Tibial nerve (tissue), 4 donors: ENCODE results near the gene AGFG2. TPM values are rescaled to one million over a fixed set of nuclear protein-coding genes. Genes with fewer than 3 reads are reported as not detected.

Experiments
- DNase-seq, 2 donors: peaks; one replicate each; pipeline ENCODE4 v3.0.0-alpha.2; 2019; ENCODE audit warnings: low spot score in 2 of 2
- H3K27ac ChIP-seq, 4 donors: fragments of 200-600 bp; sonication (generic) in 3 of 4; one replicate each; pipeline ENCODE4 v1.5.1; 2017 to 2019; ENCODE audit warnings: mild to moderate bottlenecking in 1 of 4
- H3K27me3 ChIP-seq, 2 donors: fragments of 200-600 bp; sonication (generic) in 1 of 2; one replicate each; pipeline versions ENCODE4 v1.5.1 to v1.6.0; 2017 to 2019
- H3K36me3 ChIP-seq, 3 donors: fragments of 200-600 bp; sonication (generic); one replicate each; pipeline ENCODE4 v1.5.1; 2018 to 2019
- H3K4me1 ChIP-seq, 4 donors: fragments of 200-600 bp; sonication (generic) in 3 of 4; one replicate each; pipeline ENCODE4 v1.5.1; 2017 to 2019
- H3K4me3 ChIP-seq, 4 donors: fragments of 200-600 bp; sonication (generic) in 3 of 4; one replicate each; pipeline ENCODE4 v1.5.1; 2017 to 2019; ENCODE audit warnings: mild to moderate bottlenecking in 1 of 4, moderate library complexity in 1 of 4
- H3K9me3 ChIP-seq, 4 donors: fragments of 200-600 bp; sonication (generic) in 3 of 4; one replicate each; pipeline ENCODE4 v1.5.1; 2017 to 2019
- CTCF ChIP-seq, 5 experiments: fragments of 200-600 bp in 3 of 5; fragments of 450-650 bp in 2 of 5; sonication (generic) in 3 of 5; IDR thresholded peaks; one replicate each; pipeline ENCODE4 v1.5.1; 2016 to 2019; ENCODE audit warnings: antibody characterized with exemption in 5 of 5, mild to moderate bottlenecking in 3 of 5, moderate library complexity in 2 of 5
- EP300 ChIP-seq, 2 donors: sonication (generic); formaldehyde crosslinking; IDR thresholded peaks; one replicate each; pipeline ENCODE4 v1.6.1; 2017; ENCODE audit warnings: antibody characterized with exemption in 2 of 2, mild to moderate bottlenecking in 1 of 2
- POLR2A ChIP-seq, 2 donors: fragments of 450-650 bp; IDR thresholded peaks; one replicate each; pipeline ENCODE4 v1.6.1; 2017; ENCODE audit warnings: antibody characterized with exemption in 2 of 2, mild to moderate bottlenecking in 2 of 2, moderate library complexity in 2 of 2
- WGBS, 2 donors: methylation state at CpG; one replicate each; pipeline ENCODE4 v1.1.5; 2018; 5-methylcytosine and 5-hydroxymethylcytosine counted together
- total RNA-seq, 4 donors: library from RNA; depleted of rRNA; stranded (reverse); fragments of >200 nt; gene quantifications; one replicate each; pipeline ENCODE4 v1.1.0, GENCODE V29; 2016

AGFG2 gene
- total RNA-seq, 4 donors from 2014 or later, result 17.1 to 54.6 (median 35.0) TPM

- Histone ChIP-seq H3K4me3 (no peak overlapping the region), H3K27me3 (no peaks in the 10 kb centered on the region), H3K36me3 (no peaks in the 10 kb centered on the region), H3K9me3 (no peaks in the 10 kb centered on the region), H3K27ac (peak overlapping the region in 1 of 4 donors; percentile 40), H3K4me1 (peaks cover 0 to 62% (median 8%) of the 10 kb centered on the region in 4 donors)
- WGBS, 2 donors, result 81 to 86% methylated on average over 8 to 9 of the region's 9 CpGs
- TF ChIP-seq CTCF (IDR thresholded peaks at IDR 0.05) (no peak), EP300 (IDR thresholded peaks at IDR 0.05) (no peak), POLR2A (IDR thresholded peaks at IDR 0.05) (no peak)
- DNase-seq, result no peak
Measured at GRCh38 chr7:100600730-100601038, 61.7 kb downstream of the AGFG2 start.

- peak overlapping the region; percentile 70 to 91 (median 86) for H3K27ac ChIP-seq
- peaks cover 0 to 4% (median 0%) of the 10 kb centered on the region in 3 donors for H3K36me3 ChIP-seq
- 23 to 39% methylated on average over 17 to 21 of the region's 21 CpGs for WGBS, 2 donors
- no peaks in the 10 kb centered on the region for H3K27me3 ChIP-seq
- no peaks in the 10 kb centered on the region for H3K9me3 ChIP-seq
- H3K4me1 ChIP-seq, result peaks cover 0 to 66% (median 8%) of the 10 kb centered on the region in 4 donors
- no peak for TF ChIP-seq CTCF (IDR thresholded peaks at IDR 0.05)
- TF ChIP-seq POLR2A (IDR thresholded peaks at IDR 0.05), result no peak
- TF ChIP-seq EP300 (IDR thresholded peaks at IDR 0.05), result peak in 1 of 2 donors; percentile 74
- DNase-seq, result peak; percentile 76 to 88
- H3K4me3 ChIP-seq, result peak overlapping the region; percentile 60 to 85 (median 74)
Measured at GRCh38 chr7:100602889-100603725, 64.1 kb downstream of the AGFG2 start.

GRCh38 chr7:100603726-100604027, 64.7 kb downstream of the AGFG2 start:
- Histone ChIP-seq H3K4me3 (peak overlapping the region; percentile 60 to 85 (median 74)), H3K27me3 (no peaks in the 10 kb centered on the region), H3K27ac (peak overlapping the region; percentile 70 to 91 (median 86)), H3K4me1 (peaks cover 0 to 66% (median 8%) of the 10 kb centered on the region in 4 donors), H3K9me3 (no peaks in the 10 kb centered on the region), H3K36me3 (peaks cover 0 to 4% (median 0%) of the 10 kb centered on the region in 3 donors)
- TF ChIP-seq POLR2A (IDR thresholded peaks at IDR 0.05) (no peak), CTCF (IDR thresholded peaks at IDR 0.05) (no peak), EP300 (IDR thresholded peaks at IDR 0.05) (no peak)
- DNase-seq, result no peak
- WGBS, 2 donors, result 8 to 9% methylated on average over 7 to 9 of the region's 10 CpGs

- 1% methylated on average over 17 to 49 of the region's 70 CpGs for WGBS, 2 donors
- peak overlapping the region; percentile 60 to 85 (median 74) for H3K4me3 ChIP-seq
- peak; percentile 34 to 75 (median 47) for TF ChIP-seq CTCF (IDR thresholded peaks at IDR 0.05)
- peak; percentile 35 to 71 for TF ChIP-seq POLR2A (IDR thresholded peaks at IDR 0.05)
- TF ChIP-seq EP300 (IDR thresholded peaks at IDR 0.05), result peak in 1 of 2 donors; percentile 61
- peak; percentile 50 to 57 for DNase-seq
- H3K4me1 ChIP-seq, result peaks cover 0 to 66% (median 8%) of the 10 kb centered on the region in 4 donors
- peaks cover 0 to 4% (median 0%) of the 10 kb centered on the region in 3 donors for H3K36me3 ChIP-seq
- H3K9me3 ChIP-seq, result no peaks in the 10 kb centered on the region
- H3K27me3 ChIP-seq, result no peaks in the 10 kb centered on the region
- peak overlapping the region; percentile 70 to 91 (median 86) for H3K27ac ChIP-seq
Measured at GRCh38 chr7:100604028-100604975, 65.3 kb downstream of the AGFG2 start.
